Medulla oblongata (tissue), 1 donor: ENCODE data around the gene SYT12.

ENCODE experiments used
- DNase-seq: peaks from one replicate; pipeline ENCODE4 v3.0.0-alpha.2; 2015; ENCODE audit errors: extremely low spot score

The SYT12 gene

DNA sequence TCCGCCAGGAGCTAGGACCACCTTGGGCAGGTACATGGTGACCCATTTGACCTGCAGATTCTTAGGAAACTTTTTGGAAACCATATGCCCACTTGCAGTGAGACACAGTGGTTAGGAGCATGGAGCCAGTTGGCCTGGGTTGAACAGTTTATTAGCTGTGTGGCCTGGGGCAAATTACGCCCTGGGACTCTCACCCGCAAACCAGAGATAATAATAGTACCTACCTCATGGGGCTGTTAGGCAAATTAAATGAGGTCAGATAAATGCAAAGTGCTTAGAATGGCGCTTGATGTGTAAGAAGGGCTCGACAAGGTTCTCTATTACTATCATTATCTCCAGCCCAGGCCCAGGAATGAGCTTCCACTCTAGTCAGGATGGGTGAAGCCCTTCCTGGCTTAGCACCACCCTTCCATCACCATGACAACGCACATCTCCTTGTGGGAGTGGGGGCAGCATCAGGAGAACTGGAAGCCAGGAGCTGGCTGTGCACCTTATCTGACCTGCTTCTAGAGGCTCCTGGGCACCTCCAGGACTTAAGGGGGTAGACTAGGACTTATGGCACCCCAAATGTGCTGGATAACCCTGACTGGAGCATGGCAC, 5.1 kb downstream of the SYT12 start:
- DNase-seq: no peak

DNA sequence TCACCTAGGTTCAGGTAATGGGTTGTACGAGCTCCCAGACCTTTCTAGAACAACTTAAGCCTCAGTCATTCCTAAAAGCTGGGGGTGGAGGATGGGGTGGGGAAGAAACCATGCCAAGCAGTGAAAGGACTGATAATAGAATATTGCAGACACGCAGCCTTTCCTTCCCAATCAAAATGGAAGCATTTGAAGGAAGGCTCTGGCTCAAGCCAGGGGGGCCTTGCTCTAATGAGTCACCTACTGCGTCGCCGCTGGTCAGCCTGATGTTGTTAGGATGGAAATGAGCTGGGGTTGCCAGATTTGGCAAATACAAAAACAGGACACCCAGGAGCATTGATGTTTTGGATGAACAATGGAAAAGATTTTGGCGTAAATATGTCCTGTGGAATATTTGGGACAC, 6.2 kb downstream of the SYT12 start:
- no peak for DNase-seq

DNA sequence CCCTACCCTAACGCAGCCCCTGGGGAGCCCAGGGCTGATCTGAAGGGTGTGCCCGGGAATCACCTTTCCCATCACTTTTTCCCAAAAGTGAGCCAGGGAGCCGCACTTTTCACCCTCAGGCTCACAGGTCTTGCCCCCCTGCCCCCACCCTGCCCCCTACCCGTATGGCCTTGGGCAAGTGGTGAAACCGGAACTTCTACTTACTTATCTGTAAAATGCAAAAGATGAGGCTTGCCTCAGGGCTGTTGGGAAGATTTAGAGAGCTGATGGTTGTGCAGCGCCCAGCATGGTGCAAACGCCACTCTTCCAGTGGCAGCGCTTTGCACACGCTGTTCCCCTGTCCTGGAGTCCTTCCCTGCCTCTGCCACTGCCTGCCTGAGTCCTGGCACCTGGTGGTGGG, 8.0 kb downstream of the SYT12 start:
- DNase-seq: no peak

DNA sequence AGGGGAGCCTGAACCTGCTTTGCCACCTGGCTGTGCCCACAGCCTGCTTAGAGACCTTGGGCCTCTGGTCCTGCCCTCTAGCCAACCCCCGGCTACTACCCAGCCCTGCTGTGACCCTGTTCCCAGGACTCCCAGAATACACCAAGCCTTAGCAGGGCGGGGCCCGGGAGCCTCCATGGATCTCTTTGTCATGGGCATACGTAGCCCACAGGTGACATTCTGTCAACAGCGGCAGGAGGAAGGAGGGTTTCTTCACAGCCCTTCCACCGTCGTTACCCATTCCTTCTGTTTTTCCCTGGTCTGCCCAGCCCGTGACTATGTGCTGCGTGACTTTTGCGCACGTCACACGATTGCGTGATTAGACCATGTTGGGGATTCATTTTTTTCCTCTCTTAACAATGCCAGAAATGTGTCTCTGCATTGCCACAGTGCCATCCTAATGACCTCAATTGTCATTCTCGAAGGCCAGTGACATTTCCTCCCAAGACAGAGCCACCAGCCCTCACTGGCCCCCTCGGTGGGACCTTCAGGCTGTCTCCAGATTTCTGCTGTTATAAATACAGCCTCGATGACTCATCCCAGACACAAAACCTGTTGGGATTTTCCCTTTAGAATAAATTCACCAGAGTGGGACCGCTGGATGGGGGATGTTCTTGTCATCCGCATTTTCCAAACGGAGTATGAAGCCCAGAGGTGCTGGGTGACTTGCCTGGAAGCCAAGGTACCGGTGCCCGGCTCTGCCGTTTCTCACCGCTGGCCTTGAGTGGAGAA, 9.0 kb downstream of the SYT12 start:
- DNase-seq: no peak

DNA sequence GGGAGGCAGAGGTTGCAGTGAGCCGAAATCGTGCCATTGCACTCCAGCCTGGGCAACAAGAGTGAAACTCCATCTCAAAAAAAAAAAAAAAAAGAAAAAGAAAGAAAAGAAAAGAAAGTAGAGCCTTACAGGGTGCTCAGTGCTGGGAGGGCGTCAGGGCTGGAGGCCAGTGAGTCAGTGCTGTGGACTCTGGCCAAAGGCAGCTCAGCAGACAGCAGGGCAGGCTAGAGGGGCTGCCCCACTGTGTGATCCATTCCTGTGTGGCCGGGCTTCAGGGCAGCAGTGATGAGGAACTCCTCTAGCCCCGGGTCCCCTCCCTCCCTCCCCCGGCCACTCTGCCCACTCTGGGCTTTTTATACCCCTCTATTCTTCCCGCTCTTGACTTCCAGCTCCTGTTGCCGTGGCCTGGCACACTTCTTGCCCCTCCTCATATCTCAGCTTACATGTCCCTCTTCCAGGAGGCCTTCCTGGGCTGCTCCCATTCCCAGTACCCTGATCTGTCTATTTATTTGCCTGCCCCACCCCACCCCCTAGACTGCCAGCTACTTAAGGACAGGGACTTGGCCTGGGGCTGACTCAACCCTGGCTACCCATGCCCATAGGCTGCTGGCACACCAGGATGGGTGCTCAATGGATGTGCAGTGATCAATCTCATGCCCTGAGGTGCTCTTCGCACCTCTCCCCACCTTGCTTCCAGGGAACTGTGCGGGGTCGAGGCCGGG, 10.1 kb downstream of the SYT12 start:
- peak; percentile 51 for DNase-seq

DNA sequence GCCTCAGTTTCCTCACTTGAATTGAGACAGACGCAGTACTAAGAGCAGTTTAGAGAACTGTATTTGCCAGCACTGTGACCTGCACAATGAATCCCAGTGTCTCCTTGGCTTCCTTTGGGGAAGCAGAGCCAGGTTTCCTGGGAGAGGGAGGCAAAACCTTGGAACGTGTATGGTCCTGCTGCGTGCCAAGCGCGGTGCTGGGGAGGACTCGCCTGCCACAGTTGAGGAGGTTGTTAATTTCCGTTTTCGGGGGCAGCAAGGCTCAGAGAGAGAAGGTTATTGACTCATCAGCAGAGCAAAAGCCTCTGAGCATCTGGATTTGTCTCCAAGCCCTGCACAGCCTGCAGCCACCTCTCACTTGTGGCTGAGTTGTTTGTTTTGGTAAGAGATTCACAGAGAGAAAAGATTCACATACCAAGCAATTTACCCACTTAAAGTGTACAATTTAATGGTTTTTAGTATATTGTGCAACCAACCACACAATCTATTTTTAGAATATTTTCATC, 10.8 kb downstream of the SYT12 start:
- DNase-seq: peak; percentile 75

DNA sequence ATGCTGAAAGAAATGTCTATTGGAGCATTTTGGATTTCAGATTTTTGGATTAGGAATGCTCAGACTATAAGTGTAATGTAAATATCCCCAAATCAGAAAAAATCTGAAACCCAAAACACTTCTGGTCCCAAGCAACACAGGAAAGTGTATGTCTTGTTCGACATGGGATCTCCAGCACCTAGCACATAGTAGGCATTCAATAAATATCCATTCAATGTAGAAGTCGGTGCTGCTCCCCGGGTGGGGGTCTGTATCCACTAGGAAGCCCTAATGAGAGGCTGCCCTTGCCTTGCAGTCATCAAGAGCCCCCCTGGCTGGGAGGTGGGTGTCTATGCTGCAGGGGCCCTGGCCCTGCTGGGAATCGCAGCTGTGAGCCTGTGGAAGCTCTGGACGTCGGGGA, 11.4 kb downstream of the SYT12 start:
- no peak for DNase-seq

DNA sequence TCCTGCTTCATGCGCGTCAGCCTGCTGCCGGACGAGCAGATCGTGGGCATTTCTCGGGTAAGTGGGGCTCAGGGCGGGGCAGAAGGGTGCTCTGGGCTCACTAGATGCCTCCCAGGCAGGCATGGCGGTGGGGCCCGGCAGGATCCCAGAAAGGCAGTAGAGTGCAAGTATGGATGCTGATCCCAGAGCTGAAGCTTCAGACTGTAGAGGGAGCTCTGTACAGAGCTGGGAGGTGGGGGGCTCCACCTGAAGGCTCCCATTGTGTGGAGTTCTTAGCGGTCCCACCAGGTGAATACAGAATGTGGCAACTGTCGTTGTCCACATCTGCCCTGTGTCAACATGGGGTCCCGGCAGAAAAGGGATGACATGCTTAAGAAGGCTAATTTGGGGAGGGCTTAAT, 17.2 kb downstream of the SYT12 start:
- DNase-seq: no peak

DNA sequence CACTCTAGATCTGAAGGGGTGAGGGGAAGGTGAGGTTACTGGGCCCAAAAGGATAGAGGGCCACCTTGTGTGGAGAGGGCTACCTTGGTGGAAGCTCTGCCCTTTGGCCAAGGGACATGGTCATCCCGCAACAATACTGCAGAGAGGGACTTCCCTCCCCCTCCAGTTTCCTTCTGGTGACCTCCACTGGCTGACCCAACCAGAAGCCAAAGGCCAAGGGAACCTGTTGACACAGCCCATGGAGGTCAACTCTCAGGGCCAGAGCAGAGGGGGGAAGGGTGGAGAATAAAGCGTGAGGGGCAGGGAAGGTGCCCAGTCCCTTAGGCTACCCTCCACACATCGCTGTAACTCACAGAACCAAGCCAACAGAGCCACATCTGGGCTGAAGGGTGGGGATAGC, 18.7 kb downstream of the SYT12 start:
- DNase-seq: no peak

DNA sequence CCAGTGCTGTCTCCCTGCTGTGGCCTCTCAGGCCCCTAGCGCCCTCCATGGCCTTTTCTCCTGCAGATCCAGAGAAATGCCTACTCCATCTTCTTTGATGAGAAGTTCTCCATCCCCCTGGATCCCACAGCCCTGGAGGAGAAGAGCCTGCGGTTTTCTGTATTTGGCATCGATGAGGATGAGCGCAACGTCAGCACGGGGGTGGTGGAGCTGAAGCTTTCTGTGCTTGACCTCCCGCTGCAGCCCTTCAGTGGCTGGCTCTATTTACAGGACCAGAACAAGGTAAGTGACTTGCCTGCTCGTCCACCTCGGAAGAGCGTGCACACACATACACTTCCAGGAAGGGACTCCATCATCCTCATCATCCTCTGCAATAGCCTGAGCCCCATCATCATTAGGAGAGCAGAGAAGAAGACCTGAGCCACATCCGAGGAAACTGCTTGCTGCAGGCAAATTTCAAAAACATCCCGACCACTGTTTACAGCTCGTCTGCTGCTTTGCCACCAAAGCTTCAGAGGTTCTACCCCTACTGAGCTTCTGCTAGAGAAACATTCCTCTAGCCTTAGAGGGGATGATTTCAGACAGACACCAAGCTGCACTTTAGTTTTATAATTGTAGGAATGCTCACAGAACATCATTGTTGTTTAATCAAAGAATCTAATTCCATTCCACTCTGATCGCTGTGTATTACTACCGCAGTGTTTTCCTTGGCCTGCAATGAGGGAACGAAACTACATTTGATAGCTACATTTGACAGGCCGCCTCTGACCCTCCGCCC, 20.8 kb downstream of the SYT12 start:
- DNase-seq: no peak

DNA sequence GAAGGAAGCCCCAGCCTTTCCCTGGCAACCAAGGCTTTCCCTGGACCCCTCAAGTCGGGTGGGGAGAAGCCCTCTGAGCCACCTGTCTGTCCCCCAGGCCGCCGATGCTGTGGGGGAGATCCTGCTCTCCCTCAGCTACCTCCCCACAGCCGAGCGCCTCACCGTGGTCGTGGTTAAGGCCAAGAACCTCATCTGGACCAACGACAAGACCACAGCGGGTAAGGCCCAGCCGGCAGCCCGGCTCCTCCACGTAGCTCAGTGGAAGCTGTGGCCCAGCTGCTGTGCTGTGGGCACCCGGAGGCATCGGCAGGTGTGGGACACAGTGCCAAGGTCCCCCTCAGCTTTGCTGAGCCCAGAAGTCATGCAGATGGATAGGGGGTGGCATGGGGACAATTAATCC, 21.6 kb downstream of the SYT12 start:
- DNase-seq: no peak

DNA sequence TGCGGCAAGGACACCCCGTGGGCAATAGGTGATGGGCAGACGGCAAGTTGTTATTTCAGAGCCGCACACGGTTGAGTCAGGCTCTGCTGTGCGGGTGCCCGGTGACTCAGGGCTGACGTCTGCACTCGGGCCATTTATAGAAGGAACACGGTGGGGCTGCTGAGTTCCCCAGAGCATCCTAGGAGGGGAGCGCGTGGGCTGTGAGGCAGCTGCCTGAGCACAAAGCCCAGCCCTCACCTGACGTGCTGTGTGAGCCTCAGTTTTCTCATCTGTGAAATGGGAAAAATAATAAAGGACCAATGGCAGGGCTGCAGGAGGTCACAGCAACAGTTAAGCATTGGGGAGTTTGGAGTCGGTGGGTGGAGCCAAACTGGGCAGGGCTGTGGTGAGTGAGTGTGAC, 22.4 kb downstream of the SYT12 start:
- no peak for DNase-seq

DNA sequence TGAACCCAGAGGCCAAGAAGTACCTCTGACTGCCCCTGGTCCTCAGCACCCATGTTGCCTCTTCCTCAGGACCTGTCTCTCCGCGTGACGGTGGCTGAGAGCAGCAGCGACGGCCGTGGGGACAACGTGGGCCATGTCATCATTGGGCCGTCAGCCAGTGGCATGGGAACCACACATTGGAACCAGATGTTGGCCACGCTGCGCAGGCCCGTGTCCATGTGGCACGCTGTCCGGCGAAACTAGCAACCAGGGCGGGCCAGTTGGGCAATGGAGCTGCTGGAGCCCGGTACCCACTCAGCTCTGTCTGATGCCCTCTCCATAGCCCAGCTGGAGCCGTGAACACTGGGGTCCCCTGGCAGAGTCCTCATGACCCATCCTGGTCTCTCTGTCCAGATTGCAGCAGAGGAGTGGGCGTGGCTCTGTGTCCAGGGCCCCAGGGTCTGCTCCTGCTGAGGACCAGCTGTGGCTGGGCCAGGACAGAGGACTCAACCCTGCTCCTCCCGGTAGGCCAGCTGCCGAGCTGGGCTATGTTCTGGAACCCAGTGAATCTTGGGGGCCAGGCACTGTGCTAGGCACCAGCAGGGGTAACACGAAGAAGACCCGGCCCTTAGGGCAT, 25.7 kb downstream of the SYT12 start:
- no peak for DNase-seq

DNA sequence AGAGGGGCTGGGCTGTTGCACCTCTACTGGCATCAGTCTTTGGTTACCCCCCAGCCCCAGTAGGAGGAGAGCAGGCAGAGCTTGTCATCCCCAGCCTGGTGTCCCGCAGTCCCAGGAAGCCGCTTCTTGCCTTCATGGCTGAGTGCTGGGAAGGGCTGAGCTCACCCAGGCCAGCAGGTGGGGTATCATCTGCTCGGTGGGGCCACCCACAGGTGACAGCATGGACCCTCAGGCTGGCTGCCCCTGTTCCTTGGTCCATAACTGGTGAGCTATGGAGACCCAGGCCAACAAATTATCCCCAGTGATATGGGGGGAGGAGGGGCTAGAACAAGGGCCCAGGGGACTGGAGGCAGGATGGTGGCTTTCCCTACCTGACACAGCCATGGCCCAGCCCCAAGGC, 27.2 kb downstream of the SYT12 start:
- no peak for DNase-seq

DNA sequence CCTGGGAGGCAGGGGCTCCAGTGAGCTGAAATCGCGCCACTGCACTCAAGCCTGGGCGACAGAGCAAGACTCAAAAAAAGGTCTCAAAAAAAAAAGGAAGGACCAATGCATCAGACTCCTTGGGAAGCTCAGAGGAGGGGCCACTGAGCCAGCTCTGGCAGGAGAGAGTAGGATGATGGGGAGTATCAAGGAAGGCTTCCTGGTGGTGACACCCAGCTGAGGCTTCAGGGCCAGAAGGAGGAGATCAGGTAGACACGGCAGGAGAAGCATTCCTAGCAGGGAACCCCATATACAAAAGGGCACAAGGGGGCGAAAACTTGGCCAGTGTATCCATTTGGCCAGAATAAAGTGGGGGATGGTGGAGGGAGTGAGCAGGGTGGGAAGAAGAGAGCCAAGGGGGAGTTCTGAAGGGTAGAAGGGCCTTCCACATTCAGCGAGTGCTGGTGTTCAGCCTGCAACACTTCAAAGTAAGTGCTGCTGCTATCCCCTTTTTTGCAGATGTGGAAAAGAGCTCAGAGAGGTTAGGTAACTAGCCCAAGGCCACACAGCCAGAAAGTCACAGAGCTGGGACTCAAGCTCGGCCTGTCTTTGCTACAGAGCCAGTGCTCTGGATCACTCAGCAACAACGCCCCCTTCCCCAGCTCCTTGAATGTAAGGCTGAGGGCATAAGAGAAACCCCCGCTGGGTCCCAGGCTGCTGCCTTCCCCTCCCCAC, 28.4 kb downstream of the SYT12 start:
- DNase-seq: no peak

DNA sequence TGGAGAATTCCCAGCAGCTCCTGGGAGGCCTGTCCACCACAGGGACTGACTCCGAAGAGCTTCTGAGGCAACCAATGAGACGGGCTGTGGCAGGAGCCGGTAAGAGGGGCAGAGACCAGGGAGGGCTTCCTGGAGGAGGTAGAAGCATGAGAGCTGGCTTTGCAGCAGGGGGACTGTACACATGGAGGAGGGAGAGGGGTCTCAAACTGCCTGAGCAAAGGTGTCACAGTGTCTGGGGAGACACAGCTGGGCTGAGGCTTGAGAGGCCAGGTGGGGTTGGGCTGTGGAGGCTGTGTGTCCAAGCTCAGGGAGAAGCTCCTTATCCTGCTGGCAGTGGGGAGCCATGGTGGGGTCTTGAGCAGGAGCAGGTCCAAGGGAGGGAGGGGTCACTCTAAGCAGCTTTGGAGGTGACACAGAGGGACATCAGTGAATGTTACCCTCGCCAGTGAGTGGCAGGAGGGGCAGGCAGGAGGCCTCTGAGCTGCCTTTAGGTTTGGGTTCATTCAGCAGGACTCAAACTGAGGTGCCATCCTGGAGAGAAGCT, 29.1 kb downstream of the SYT12 start:
- DNase-seq: no peak

DNA sequence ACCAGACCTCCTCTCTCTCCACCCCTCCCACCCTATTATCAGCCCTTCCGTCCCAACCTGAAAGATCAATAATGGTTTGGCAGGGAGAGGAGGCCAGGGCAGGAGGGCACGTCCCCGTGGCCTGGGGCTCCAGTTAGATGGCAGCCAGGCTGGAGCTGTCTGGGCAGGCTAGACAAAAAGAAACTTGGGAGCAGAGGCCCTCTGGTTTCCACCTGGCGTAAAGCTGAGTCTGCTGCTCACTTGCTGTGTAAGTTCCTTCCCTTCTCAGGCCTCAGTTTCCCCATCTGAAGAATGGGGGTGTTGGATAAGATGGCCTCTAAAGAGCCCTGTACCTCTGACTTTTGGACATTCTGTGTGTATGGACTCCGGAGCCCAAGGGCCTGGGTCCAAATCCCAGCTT, 30.0 kb downstream of the SYT12 start:
- no peak for DNase-seq

DNA sequence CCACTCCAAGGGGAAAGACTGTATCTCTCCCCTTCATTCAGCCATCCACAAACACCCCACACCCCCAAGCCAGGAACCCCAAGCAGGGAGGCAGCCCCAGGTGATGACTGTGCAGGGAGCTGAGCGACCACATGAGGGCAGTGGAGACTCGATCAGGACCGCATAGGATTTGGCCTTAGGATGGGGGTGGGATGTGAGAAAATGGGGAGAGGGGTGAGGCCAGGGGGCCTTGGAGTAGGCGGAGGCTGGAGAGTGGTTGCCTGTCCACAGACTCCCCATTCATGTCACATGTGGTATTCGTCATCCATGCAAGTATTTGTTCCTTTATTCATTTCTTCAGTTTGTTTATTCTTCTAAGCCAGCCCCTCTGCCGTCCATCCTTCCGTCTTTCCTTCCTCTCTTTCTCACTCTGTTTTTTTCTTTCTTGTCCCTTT, 31.0 kb downstream of the SYT12 start:
- DNase-seq: peak; percentile 33

DNA sequence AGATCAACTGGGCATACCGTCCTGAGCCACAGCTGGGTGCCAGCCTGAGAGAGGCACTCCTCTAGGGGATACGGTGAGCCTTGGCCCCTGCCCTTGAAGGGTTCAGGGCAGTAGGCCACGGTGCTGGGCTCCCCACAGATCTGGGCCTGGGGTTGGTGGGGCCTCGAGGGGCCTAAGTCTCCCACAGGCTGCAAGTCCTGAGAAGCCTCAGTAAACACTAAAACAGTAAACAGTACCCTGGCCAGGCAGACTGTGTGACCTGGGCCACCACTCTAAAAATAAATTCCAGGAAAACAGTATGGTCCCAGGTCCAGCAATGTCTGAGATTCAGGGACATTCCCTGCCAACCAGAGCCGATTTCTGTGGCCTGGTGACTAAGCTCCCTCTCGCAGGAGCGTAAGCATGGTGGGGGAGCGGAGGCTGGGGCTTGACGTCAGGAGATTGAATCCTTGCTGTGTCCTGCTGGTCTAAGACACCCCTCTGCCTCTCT, 31.5 kb downstream of the SYT12 start:
- DNase-seq: no peak

DNA sequence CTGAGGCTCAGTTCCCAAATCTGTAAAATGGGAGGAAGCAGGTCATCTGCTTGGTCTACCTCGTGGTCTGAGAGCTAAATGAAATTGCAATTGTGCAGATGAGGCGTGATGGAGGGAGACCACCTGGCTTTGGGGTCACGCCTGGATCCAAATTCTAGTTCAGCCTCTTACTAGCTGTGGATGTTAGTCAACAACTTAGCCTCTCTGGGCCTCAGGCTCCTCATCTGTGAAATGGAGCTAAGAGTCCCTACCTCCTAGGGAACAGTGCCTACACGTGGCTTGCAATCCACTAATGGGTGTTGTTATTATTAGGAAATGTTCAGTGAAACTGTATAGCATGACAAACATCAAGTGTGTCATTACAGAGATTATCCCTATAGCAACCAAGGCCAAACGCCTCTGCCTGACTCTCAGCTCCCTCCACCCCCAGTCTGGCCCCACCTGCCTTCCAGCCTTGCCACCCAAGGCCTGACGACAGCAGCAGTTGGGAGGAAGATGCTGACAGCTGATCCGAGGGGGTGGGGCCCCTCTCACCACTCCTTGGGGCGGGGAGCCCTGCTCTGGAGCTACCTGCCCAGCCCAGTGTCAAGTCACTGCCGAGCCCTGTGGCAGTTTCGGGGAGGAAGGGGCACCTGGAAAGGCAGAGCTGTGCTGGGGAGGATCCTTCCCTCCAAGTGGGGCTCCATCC, 32.0 kb downstream of the SYT12 start:
- no peak for DNase-seq
